ENCODE results near the gene PTPN18. TPM values are rescaled to one million over a fixed set of nuclear protein-coding genes. Genes with fewer than 3 reads are reported as not detected.

The PTPN18 gene
- total RNA-seq, 1 donor from 2014 or later, result 67.8 TPM

DNA sequence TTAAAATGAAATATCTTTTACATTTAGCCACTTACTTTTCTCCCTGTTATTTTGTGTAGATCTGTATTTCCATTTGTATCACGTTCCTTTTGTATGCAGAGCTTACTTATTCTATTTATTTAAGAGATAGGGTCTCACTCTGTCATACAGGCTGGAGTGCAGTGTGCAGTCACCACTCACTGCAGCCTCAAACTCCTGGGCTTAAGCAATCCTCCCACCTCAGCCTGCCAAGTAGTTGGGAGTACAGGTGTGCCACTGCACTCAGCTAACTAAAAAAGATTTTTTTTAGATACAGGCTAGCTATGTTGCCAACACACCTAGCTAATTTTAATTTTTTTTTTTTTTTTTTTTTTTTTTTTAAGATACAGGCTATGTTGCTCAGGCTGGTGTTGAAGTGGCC is 10.9 kb downstream of the PTPN18 start:
- no peak for DNase-seq
- TF ChIP-seq, protein P1, sequence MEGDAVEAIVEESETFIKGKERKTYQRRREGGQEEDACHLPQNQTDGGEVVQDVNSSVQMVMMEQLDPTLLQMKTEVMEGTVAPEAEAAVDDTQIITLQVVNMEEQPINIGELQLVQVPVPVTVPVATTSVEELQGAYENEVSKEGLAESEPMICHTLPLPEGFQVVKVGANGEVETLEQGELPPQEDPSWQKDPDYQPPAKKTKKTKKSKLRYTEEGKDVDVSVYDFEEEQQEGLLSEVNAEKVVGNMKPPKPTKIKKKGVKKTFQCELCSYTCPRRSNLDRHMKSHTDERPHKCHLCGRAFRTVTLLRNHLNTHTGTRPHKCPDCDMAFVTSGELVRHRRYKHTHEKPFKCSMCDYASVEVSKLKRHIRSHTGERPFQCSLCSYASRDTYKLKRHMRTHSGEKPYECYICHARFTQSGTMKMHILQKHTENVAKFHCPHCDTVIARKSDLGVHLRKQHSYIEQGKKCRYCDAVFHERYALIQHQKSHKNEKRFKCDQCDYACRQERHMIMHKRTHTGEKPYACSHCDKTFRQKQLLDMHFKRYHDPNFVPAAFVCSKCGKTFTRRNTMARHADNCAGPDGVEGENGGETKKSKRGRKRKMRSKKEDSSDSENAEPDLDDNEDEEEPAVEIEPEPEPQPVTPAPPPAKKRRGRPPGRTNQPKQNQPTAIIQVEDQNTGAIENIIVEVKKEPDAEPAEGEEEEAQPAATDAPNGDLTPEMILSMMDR (IDR thresholded peaks at IDR 0.05), result no peak

DNA sequence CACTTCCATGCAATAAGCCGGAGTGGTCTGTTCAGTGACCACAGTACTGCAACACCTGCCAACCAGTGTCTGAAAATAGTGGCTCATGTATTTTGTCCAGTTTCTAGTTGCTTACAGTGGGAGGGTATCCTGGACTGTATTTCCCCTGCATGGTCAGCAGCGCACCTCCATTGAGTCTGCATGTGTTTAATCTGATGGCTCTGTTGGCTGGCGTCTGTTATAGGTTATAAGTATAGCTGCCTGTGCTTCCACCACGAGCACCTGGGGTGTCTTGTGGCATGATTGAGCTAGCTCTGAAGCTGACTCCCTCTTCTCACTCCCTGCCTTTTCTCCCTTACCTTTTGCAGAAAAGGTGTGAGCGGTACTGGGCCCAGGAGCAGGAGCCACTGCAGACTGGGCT is 12.9 kb downstream of the PTPN18 start:
- H3K36me3 ChIP-seq, result peaks cover 4% of the 10 kb centered on the region
- TF ChIP-seq, protein P1 (IDR thresholded peaks at IDR 0.05), result no peak
- H3K27me3 ChIP-seq, result no peaks in the 10 kb centered on the region
- H3K4me3 ChIP-seq, result no peak overlapping the region
- peaks cover 16% of the 10 kb centered on the region for H3K4me1 ChIP-seq
- intact Hi-C loops (cut with DNase I), result no loop called here
- H3K27ac ChIP-seq, result no peak overlapping the region
- ATAC-seq (no peak), DNase-seq (no peak)
- no peaks in the 10 kb centered on the region for H3K9me3 ChIP-seq

More for the DNA sequence above, 10.9 kb downstream of the PTPN18 start:
- peak; percentile 37 for ATAC-seq
- H3K4me3 ChIP-seq, result no peak overlapping the region
- H3K27me3 ChIP-seq, result no peaks in the 10 kb centered on the region
- peaks cover 9% of the 10 kb centered on the region for H3K4me1 ChIP-seq
- no peaks in the 10 kb centered on the region for H3K9me3 ChIP-seq
- no peak overlapping the region for H3K27ac ChIP-seq
- H3K36me3 ChIP-seq, result peaks cover 4% of the 10 kb centered on the region
- intact Hi-C loops (cut with DNase I), result no loop called here

DNA sequence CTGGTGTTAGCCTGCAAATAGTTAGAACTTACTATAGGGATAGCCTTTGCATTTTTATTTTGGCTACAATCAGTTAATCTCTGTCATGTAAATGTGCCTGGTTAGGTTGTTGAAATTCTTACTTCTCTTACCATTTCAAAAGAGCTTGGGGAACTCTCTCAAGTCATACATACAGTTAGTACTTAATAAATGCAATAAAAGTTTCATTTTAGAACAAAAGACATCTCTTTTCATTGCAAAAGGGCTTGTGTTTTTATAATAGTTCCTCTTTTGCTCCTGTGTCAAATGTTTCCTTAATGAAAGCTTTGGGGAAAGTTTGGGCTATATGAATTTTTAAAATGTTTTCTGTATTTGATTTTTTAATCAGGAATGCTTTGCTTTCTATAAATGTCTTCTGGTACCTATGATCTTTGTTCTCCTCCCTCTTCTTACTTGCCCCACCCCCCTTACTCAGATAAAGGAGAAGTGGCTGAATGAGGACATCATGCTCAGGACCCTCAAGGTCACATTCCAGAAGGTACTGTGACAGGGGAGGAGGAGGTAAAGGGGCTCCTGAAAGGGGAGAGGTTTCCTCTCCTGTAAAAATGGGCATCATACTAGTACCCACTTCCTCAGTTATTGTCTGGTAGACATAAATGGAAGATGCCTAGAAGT is 13.6 kb downstream of the PTPN18 start:
- no peak overlapping the region for H3K4me3 ChIP-seq
- H3K9me3 ChIP-seq, result no peaks in the 10 kb centered on the region
- no peaks in the 10 kb centered on the region for H3K27me3 ChIP-seq
- intact Hi-C loops (cut with DNase I), result no loop called here
- H3K36me3 ChIP-seq, result peaks cover 4% of the 10 kb centered on the region
- H3K27ac ChIP-seq, result no peak overlapping the region
- peaks cover 16% of the 10 kb centered on the region for H3K4me1 ChIP-seq
- no peak for DNase-seq
- TF ChIP-seq, protein P1 (IDR thresholded peaks at IDR 0.05), result no peak
- no peak for ATAC-seq

DNA sequence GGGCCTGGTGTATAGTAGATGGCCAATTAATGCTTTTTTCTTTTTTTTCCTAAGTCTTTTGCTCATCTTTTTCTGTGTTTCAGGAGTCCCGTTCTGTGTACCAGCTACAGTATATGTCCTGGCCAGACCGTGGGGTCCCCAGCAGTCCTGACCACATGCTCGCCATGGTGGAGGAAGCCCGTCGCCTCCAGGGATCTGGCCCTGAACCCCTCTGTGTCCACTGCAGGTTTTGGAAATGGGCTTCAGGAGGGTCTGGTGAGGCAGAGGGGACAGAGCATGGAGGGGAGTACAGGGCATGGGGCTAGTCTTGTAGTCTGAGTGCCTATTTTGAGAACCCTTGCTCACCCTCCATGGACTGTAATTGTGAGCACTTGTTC is 14.1 kb downstream of the PTPN18 start:
- Histone ChIP-seq H3K36me3 (peaks cover 4% of the 10 kb centered on the region), H3K9me3 (no peaks in the 10 kb centered on the region), H3K27me3 (no peaks in the 10 kb centered on the region), H3K27ac (no peak overlapping the region), H3K4me3 (no peak overlapping the region), H3K4me1 (peaks cover 20% of the 10 kb centered on the region)
- TF ChIP-seq, protein P1 (IDR thresholded peaks at IDR 0.05), result no peak
- ATAC-seq, result no peak
- intact Hi-C loops (cut with DNase I), result no loop called here
- no peak for DNase-seq

DNA sequence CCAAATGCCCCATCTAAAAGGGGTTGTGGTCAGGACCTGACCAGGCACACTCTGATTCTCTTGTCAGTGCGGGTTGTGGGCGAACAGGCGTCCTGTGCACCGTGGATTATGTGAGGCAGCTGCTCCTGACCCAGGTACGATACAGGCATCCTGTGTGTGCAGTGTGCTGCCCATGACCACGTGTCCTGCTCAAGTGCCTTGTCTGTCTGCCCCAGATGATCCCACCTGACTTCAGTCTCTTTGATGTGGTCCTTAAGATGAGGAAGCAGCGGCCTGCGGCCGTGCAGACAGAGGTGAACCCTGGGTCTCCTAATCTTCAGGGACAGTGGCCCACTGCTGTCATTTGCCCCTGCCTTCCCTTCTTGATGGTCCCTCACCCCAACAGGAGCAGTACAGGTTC is 14.6 kb downstream of the PTPN18 start:
- intact Hi-C loops (cut with DNase I), result no loop called here
- Histone ChIP-seq H3K36me3 (peaks cover 4% of the 10 kb centered on the region), H3K4me3 (no peak overlapping the region), H3K27me3 (no peaks in the 10 kb centered on the region), H3K27ac (no peak overlapping the region), H3K9me3 (no peaks in the 10 kb centered on the region), H3K4me1 (peaks cover 20% of the 10 kb centered on the region)
- ATAC-seq (no peak), DNase-seq (no peak)
- TF ChIP-seq, protein P1 (IDR thresholded peaks at IDR 0.05), result no peak

DNA sequence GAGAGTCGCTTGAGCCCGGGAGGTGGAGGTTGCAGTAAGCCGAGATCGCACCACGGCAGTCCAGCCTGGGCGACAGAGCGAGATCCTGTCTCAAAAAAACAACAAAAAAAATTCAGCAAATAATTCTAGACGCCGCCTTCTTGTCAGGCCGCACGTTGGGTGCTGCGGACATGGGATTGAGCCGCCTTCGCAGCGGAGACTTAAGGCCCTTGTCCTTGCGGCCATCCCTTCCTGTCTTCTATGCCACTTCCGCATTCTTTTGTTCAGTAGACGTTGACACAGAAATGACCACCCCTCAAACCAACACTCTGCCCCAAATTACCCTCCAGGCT is 15.8 kb downstream of the PTPN18 start:
- Histone ChIP-seq H3K27ac (peak overlapping the region; percentile 96), H3K36me3 (peaks cover 4% of the 10 kb centered on the region), H3K27me3 (no peaks in the 10 kb centered on the region), H3K4me3 (peak overlapping the region; percentile 90), H3K4me1 (peaks cover 20% of the 10 kb centered on the region), H3K9me3 (no peaks in the 10 kb centered on the region)
- DNase-seq (no peak), ATAC-seq (peak; percentile 53)
- intact Hi-C loops (cut with DNase I), result no loop called here
- TF ChIP-seq, protein P1 (IDR thresholded peaks at IDR 0.05), result no peak
